ENCODE results near the gene DRAM2.

DNA sequence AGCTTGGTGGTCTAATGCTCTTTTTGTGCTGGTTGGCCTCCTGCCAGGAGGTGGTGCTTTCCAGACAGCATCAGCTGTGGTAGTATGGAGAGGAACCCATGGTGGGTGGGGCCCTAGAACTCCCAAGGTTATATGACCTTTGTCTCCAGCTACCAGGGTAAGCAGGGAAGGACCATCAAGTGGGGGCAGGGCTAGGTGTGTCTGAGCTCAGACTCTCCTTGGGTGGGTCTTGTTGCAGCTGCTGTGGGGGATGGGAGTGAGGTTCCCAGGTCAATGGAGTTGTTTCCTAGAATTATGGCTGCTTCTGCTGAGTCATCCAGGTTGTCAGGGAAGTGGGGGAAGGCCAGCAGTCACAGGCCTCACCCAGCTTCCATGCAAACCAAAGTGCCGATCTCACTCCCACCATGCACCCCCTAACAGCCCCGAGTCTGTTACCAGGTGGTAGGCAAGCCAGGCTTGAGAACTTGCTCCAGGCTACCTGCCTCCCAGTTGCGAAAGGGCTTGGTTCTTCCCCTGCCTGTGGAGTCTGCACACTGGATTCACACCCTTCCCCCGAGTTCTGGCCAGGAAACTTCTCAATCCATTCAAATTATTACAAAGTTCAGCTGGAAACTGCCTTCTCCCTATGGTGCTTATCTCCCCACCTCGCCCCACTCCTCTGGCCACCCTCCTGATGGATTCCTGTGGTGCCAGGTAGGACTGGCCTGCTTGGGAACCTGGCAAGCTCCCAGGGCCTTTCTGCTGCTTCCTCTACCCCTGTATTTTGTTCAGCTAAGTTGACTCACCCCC is 37.8 kb downstream of the DRAM2 start:
- TF ChIP-seq, protein P1, sequence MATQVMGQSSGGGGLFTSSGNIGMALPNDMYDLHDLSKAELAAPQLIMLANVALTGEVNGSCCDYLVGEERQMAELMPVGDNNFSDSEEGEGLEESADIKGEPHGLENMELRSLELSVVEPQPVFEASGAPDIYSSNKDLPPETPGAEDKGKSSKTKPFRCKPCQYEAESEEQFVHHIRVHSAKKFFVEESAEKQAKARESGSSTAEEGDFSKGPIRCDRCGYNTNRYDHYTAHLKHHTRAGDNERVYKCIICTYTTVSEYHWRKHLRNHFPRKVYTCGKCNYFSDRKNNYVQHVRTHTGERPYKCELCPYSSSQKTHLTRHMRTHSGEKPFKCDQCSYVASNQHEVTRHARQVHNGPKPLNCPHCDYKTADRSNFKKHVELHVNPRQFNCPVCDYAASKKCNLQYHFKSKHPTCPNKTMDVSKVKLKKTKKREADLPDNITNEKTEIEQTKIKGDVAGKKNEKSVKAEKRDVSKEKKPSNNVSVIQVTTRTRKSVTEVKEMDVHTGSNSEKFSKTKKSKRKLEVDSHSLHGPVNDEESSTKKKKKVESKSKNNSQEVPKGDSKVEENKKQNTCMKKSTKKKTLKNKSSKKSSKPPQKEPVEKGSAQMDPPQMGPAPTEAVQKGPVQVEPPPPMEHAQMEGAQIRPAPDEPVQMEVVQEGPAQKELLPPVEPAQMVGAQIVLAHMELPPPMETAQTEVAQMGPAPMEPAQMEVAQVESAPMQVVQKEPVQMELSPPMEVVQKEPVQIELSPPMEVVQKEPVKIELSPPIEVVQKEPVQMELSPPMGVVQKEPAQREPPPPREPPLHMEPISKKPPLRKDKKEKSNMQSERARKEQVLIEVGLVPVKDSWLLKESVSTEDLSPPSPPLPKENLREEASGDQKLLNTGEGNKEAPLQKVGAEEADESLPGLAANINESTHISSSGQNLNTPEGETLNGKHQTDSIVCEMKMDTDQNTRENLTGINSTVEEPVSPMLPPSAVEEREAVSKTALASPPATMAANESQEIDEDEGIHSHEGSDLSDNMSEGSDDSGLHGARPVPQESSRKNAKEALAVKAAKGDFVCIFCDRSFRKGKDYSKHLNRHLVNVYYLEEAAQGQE (IDR thresholded peaks at IDR 0.05; ENCODE audit: low read depth): no peak
- 0 out of 2 replicates have a peak, but pooled peaks have one; percentile 11 for TF ChIP-seq CEBPB (IDR thresholded peaks at IDR 0.05)
